Measurements from ENCODE around the gene SZRD1.
A peak's percentile ranks its signal among the peaks of the same experiment; 100 is the strongest.

The SZRD1 gene

GRCh38 chr1:16372535-16373285 lies 5.7 kb downstream of the SZRD1 start:
- Mint-ChIP-seq H3K4me1 (peaks cover 64% of the 10 kb centered on the region), H3K36me3 (ENCODE audit: low read depth) (peaks cover 32% of the 10 kb centered on the region), H3K27ac (peak overlapping the region; percentile 50), H3K4me3 (no peak overlapping the region), H3K9me3 (no peaks in the 10 kb centered on the region), H3K27me3 (ENCODE audit: low read depth, poor library complexity) (peaks cover 3% of the 10 kb centered on the region)
- no peak for TF ChIP-seq CTCF (IDR thresholded peaks at IDR 0.05)
- DNase-seq = no peak

- Mint-ChIP-seq H3K9me3 (no peaks in the 10 kb centered on the region), H3K4me1 (peaks cover 55% of the 10 kb centered on the region), H3K27ac (peak overlapping the region; percentile 94), H3K27me3 (ENCODE audit: low read depth, poor library complexity) (peaks cover 1% of the 10 kb centered on the region), H3K4me3 (no peak overlapping the region), H3K36me3 (ENCODE audit: low read depth) (peaks cover 41% of the 10 kb centered on the region)
- no peak for DNase-seq
- no peak for TF ChIP-seq CTCF (IDR thresholded peaks at IDR 0.05)
These were observed 7.2 kb downstream of the SZRD1 start for GRCh38 chr1:16374266-16374665.

GRCh38 chr1:16375521-16376340 lies 8.7 kb downstream of the SZRD1 start:
- H3K27me3 Mint-ChIP-seq (ENCODE audit: low read depth, poor library complexity) = no peaks in the 10 kb centered on the region
- peak overlapping the region; percentile 50 for H3K27ac Mint-ChIP-seq
- DNase-seq = no peak
- H3K4me1 Mint-ChIP-seq = peaks cover 52% of the 10 kb centered on the region
- H3K36me3 Mint-ChIP-seq (ENCODE audit: low read depth) = peaks cover 49% of the 10 kb centered on the region
- H3K4me3 Mint-ChIP-seq = no peak overlapping the region
- no peaks in the 10 kb centered on the region for H3K9me3 Mint-ChIP-seq
- no peak for TF ChIP-seq CTCF (IDR thresholded peaks at IDR 0.05)

GRCh38 chr1:16376971-16377370 lies 9.9 kb downstream of the SZRD1 start:
- Mint-ChIP-seq H3K4me3 (no peak overlapping the region), H3K9me3 (no peaks in the 10 kb centered on the region), H3K36me3 (ENCODE audit: low read depth) (peaks cover 50% of the 10 kb centered on the region), H3K27me3 (ENCODE audit: low read depth, poor library complexity) (no peaks in the 10 kb centered on the region), H3K27ac (peak overlapping the region; percentile 76), H3K4me1 (peaks cover 52% of the 10 kb centered on the region)
- TF ChIP-seq CTCF (IDR thresholded peaks at IDR 0.05) = no peak
- DNase-seq = no peak

GRCh38 chr1:16378443-16378842 lies 11.4 kb downstream of the SZRD1 start:
- TF ChIP-seq CTCF (IDR thresholded peaks at IDR 0.05) = no peak
- peaks cover 44% of the 10 kb centered on the region for H3K4me1 Mint-ChIP-seq
- peaks cover 3% of the 10 kb centered on the region for H3K9me3 Mint-ChIP-seq
- peaks cover 48% of the 10 kb centered on the region for H3K36me3 Mint-ChIP-seq (ENCODE audit: low read depth)
- DNase-seq = no peak
- no peak overlapping the region for H3K4me3 Mint-ChIP-seq
- H3K27ac Mint-ChIP-seq = no peak overlapping the region
- H3K27me3 Mint-ChIP-seq (ENCODE audit: low read depth, poor library complexity) = no peaks in the 10 kb centered on the region

Measured in nephron progenitor cell (in vitro differentiated cells).